ENCODE measurements around the gene CCDC9.

- no peak for TF ChIP-seq POLR2A (IDR thresholded peaks at IDR 0.05; ENCODE audit: low read length)
- TF ChIP-seq GATA1 (IDR thresholded peaks at IDR 0.05; ENCODE audit: low read depth, low read length): no peak
These were observed 17.2 kb upstream of the CCDC9 start for GRCh38 chr19:47239152-47239551.

All from erythroblast (primary cell).